Measurements from ENCODE around the gene LINC00305. TPM values are rescaled to one million over a fixed set of nuclear protein-coding genes. Genes with fewer than 3 reads are reported as not detected.

The LINC00305 gene
- not detected for total RNA-seq

DNA sequence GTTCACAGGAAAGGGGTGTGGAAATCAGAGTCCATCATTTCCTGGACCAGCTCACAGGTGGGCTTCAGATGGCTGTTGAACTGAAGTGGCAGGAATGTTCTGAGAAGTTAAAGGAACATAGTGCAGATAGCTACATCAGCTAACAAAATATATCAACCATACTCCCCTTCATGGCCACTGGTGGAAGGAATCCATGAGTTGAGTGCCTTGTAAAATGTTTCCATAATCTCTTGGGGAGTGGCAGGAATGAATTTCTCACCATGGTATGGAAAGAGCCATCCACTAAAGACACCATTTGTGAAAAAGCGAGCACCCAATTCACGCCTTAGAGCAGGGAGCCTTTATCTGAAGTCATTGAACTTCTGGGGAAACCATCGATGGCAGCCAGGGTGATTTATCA lies at the start of gene LINC00305:
LINC00305 (minus strand) TSS at position 101 of the 400 bp plus-strand sequence.
- Histone ChIP-seq H3K9me3 (no peaks in the 10 kb centered on the region), H3K36me3 (replicated peaks in 1 of 2; ENCODE audit: insufficient read depth in 1 of 2, low read depth in 2 of 2) (no peaks in the 10 kb centered on the region), H3K27me3 (no peaks in the 10 kb centered on the region), H3K4me3 (no peak within 1 kb of the TSS), H3K4me1 (no peaks in the 10 kb centered on the region), H3K27ac (no peak within 1 kb of the TSS)
- 52 to 66% methylated on average over 3 of the region's 3 CpGs for WGBS, 2 donors
- intact Hi-C loops (cut with DNase I), result no loop called here
- TF ChIP-seq POLR2A (IDR thresholded peaks at IDR 0.05), result no peak
- TF ChIP-seq CTCF (IDR thresholded peaks at IDR 0.05), result no peak
- ATAC-seq, result no peak
- DNase-seq, result no peak

- Histone ChIP-seq H3K4me3 (no peak overlapping the region), H3K36me3 (replicated peaks in 1 of 2; ENCODE audit: insufficient read depth in 1 of 2, low read depth in 2 of 2) (no peaks in the 10 kb centered on the region), H3K4me1 (no peaks in the 10 kb centered on the region), H3K27ac (no peak overlapping the region), H3K27me3 (no peaks in the 10 kb centered on the region), H3K9me3 (no peaks in the 10 kb centered on the region)
- 74 to 85% methylated on average over 2 of the region's 2 CpGs for WGBS, 2 donors
- no peak for ATAC-seq
- intact Hi-C loops (cut with DNase I), result no loop called here
- DNase-seq, result no peak
- no peak for TF ChIP-seq POLR2A (IDR thresholded peaks at IDR 0.05)
Measured at GRCh38 chr18:64191069-64191468, 42.2 kb upstream of the LINC00305 start.

- Histone ChIP-seq H3K9me3 (no peaks in the 10 kb centered on the region), H3K27ac (no peak overlapping the region), H3K27me3 (no peaks in the 10 kb centered on the region), H3K36me3 (replicated peaks in 1 of 2; ENCODE audit: insufficient read depth in 1 of 2, low read depth in 2 of 2) (no peaks in the 10 kb centered on the region), H3K4me1 (no peaks in the 10 kb centered on the region), H3K4me3 (no peak overlapping the region)
- intact Hi-C loops (cut with DNase I), result no loop called here
- ATAC-seq (no peak), DNase-seq (no peak)
- TF ChIP-seq POLR2A (IDR thresholded peaks at IDR 0.05) (no peak), CTCF (IDR thresholded peaks at IDR 0.05) (no peak)
- WGBS, 2 donors, result 59 to 60% methylated on average over 3 of the region's 3 CpGs
Measured at GRCh38 chr18:64185987-64186386, 37.1 kb upstream of the LINC00305 start.

- intact Hi-C loops (cut with DNase I), result no loop called here
- TF ChIP-seq CTCF (IDR thresholded peaks at IDR 0.05), result no peak
- no peak for TF ChIP-seq POLR2A (IDR thresholded peaks at IDR 0.05)
- no peak for DNase-seq
- Histone ChIP-seq H3K4me3 (no peak overlapping the region), H3K4me1 (no peaks in the 10 kb centered on the region), H3K27me3 (no peaks in the 10 kb centered on the region), H3K36me3 (replicated peaks in 1 of 2; ENCODE audit: insufficient read depth in 1 of 2, low read depth in 2 of 2) (no peaks in the 10 kb centered on the region), H3K9me3 (no peaks in the 10 kb centered on the region), H3K27ac (no peak overlapping the region)
- 67 to 79% methylated on average over 3 of the region's 3 CpGs for WGBS, 2 donors
- ATAC-seq, result no peak
Measured at GRCh38 chr18:64183665-64184064, 34.8 kb upstream of the LINC00305 start.

GRCh38 chr18:64180617-64181016 lies 31.7 kb upstream of the LINC00305 start:
- intact Hi-C loops (cut with DNase I), result no loop called here

More at GRCh38 chr18:64180617-64181016, 31.7 kb upstream of the LINC00305 start:
- no peak for DNase-seq
- Histone ChIP-seq H3K9me3 (no peaks in the 10 kb centered on the region), H3K36me3 (replicated peaks in 1 of 2; ENCODE audit: insufficient read depth in 1 of 2, low read depth in 2 of 2) (no peaks in the 10 kb centered on the region), H3K4me1 (no peaks in the 10 kb centered on the region), H3K27me3 (no peaks in the 10 kb centered on the region), H3K27ac (no peak overlapping the region), H3K4me3 (no peak overlapping the region)
- no peak for ATAC-seq
- TF ChIP-seq POLR2A (IDR thresholded peaks at IDR 0.05) (no peak), CTCF (IDR thresholded peaks at IDR 0.05) (no peak)
- WGBS, 2 donors, result 65 to 67% methylated on average over 1 of the region's 1 CpG
